CD1c-positive myeloid dendritic cell (primary cell): ENCODE data around the gene MAP2K2.

Experiments
- DNase-seq: peaks from one replicate; pipeline ENCODE4 v3.0.0-alpha.2; 2016; ENCODE audit errors: extremely low spot score

MAP2K2 gene

DNA sequence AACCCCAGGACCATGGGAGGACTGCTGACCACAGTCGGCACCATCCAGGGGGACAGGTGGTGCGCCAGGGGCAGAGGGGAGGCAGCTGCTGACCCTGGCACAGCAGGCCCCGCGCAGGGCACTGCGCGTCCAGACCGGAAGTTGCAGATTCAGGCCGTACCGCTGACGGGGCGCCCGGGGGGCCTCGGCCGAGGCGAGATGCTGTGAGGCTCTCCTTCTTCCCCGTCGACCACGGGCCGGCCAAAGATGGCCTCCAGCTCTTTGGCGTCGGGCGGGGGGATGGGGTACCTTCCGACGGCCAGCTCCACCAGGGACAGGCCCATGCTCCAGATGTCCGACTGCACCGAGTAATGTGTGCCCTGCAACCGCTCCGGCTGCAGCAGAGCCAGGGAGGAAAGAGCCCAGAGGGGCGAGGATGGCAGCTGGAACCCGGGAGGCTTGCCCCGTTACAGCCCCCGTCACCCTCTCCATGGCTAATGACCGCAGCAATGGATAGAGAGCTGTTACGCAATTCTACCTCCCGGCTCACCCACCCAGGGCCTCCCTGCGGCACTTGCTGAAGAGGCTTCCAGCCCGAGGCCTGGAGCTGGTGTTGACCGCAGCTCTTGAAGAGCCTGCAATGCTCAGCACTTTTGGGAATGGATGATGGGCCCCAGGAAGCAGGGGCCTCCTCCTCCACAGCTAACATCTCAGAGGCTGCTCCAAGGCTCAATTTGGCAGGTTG is 24.7 kb downstream of the MAP2K2 start:
- no peak for DNase-seq

DNA sequence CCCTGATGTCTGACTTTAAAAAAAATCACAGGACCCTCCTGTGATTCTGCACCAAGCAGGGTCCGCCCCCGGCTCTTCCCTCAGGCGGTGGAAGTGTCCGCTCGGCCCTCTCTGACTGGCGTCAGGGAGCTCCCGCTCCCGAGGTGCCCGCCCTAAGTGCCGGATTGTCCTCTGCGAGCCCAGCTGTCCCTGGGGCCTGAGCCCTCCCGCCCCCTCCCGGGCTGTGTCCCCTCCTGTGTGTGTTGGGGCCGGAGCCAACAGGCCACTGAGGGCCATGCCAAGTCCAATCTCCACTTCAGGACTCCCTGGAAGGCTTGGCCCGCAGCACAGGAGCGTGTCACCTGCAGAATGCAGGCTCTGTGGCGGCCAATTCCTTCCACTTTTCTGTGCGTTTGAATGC is 25.4 kb downstream of the MAP2K2 start:
- no peak for DNase-seq

DNA sequence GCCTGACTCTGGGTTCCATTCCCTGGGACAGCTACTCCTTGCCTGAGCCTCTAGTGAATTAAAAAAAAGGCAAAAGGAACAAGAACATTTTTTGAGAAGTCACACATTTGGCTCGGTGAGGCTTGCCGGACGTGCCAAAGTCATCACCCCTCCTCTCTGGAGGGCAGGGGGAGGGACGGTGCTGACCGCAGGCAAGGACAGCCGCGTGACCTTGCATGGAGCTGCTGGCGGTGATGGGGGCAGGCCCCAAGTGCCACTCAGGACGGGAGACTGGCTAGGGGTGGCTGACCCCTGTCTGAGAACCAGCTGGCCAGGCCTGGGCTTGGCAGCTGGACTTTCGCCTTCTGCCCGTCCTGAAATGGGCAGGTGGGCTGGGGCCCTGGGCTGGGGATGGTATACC is 26.4 kb downstream of the MAP2K2 start:
- no peak for DNase-seq

DNA sequence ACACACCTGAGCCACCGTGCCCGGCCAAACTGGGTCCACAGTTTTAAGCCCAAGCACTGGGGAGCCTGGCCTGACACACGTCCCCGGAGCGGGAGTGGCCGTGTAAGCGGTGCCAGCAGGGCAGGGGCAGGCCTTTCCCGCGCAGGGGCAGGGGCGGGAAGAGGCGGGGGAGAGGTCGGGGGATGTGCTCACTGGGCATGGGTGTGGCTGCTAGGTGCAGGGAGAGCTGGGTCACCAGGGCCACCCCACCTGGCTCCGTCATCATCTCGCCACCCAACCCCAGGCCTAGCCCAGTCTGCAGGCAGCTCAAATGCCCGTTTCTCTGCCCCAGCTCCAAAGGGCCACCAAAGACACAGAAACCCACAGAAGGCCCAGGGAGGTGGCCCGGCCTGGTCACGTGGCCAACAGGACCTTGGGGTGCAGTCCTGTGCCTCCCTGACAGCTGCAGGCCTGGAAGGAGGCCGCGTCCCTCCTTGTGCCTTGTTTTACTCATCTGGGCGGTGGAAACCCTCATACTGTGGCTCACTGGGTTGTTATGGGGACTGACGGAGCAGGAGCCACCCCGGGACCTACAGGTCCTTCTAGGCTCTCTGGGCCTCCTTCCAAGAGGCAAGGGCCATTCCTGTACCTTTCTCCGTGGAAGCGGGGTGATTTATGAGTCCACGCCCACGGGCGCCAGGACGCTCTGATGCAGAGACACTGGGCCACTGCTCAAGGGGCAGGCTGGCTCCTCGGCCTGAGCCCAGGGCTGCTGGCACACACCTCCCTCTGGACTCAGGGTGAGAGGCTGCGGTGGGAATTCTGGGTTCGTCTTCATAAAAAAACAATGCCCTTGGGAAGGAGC is 27.7 kb downstream of the MAP2K2 start:
- no peak for DNase-seq

DNA sequence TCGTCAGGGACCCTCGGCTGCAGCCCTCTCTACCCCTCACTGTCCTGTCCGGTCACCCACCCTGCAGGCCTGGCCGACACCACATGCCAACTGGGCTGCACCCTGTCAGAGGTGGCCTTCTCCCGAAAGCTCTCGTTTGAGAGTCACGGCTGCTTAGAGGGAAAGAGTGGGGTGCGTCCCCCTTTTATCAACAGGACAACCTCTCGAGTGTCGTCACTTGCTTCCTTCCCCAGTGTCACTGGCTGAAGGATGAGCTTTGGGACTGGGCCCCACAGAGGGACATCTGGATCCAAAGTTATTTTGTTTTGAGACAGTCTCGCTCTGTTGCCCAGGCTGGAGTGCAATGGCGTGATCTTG is 28.5 kb downstream of the MAP2K2 start:
- no peak for DNase-seq

DNA sequence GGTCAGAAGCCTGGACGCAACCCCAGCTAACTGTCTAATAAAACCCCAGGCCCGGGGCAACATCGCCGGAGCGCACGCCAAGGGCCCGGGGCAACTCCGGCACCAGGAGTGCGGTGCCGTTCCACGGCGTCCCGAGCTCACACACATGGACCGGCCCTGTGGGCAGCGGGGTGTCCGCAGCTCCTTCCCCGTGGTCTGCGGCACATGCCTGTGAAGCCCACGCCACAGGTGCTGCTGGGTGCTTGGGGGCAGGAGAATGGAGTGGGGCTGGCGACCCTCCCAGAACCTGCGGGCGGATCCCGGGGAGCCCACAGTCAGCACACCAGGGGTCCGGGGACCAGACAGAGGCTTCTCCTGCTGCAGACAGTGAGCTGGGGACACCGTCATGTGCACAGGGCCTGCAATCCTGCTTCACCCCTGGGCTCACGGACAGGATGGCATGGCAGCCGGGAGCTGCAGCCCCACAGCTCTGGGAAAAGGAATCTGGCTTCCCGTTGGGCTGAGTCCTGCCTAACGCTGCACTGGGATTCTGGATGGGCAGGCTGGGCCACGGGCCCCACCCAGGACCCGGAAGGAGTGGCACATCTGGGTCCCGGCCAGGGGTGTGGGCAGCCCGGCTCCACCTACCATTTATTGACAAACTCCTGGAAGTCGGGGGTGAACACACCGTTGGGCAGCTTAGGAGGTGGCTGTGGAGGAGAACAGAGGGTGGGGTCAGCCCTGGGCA is 29.0 kb downstream of the MAP2K2 start:
- DNase-seq: no peak

DNA sequence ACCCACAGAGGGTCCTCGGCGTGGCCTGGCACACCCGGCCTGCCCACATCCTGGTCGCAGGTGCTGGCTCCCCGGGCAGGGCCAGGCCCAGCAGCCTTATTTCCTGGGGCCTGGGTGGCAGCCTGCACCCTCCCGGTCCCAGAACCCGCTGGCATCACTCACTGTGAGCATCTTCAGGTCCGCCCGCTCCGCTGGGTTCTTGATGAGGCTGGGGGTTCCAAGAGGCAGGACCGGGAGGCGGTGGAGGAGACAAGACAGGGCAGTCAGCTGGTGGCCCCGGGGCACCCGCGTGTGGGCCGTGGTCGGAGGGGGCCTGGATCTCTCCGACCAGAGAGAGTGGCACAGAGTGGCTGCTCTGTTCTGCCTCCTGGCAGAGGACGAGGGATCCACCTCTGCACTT is 29.6 kb downstream of the MAP2K2 start:
- DNase-seq: no peak

DNA sequence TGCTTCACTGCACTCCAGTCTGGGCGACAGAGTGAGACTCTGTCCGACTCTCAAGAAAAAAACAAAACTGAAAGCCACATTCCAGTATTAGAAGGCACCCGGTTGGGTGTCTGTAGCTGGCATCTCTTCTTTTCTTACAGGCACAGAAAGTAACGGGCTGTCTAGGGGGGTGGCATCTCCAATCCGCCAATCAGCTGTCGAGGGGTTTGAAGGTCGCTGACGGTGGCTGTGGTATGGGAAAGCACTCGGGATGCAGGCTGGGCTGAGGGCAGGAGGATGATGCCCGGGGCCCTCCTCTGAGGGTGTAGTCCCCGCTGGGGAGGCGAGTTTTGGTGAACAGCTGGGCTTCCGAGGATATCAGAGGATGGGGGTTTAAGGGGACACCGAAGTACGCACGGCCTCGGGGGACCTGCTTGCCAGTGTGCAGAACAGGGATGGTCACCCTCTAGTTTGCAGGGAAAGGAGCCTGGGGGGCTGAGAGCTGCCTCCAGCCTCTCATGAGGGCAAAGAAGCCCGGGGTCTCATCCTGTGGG is 30.2 kb downstream of the MAP2K2 start:
- DNase-seq: no peak

DNA sequence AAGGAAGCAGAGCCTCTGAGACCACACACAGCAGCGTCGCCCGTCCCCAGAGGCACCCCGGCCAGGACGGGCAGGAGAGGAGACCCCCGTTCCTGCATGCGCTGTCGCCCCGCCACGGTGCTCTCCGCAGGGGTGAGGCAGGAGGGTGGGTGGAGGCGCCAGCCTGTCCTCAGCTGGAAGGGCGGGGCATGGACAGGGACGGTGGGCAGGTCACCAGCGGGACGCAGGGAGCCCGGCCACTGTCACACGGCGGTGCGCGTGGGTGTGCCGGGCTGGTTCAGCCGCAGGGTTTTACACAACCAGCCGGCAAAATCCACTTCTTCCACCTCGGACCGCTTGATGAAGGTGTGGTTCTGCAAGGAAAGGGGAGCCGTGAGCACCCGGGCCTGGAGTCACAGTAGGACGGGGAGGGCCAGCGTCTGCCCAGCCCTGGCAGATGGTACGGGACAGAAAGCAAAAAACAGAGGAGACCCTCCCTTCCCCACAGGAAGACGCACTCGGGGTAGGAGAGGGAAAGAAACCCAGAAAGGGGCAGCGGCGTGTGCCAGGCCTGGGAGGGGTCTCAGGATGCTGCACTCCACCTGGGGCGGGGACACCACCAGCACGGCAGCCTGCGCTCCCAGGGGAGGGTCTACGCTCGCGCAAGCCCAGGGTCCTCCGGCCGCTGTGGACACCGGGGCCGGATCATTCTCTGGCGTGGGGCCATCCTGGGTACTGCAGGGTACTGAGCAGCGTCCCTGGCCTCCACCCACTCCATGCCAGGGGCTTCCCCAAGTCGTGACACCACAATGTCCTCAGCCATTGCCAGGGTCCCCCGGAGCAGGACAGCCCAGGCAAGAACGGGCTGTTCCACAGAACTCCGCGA is 33.3 kb downstream of the MAP2K2 start:
- peak; percentile 44 for DNase-seq

DNA sequence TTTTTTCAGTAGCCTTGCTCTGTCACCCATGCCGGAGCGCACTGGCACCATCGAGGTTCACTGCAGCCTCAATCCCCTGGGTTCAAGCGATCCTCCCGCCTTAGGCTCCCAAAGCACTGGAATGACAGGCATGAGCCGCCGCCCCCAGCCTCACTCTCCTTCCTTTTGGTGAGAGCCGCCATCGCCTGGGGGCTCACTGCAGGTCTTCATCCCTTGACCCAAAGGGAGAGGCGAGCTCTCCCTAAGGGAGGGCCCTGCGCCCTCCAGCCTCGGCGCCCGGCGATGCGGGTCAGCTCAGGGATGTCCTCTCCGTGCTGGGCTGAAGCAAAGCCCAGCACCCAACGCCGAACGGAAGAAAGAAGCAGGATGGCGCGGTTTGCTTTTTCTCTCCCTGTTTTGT is 34.0 kb downstream of the MAP2K2 start:
- DNase-seq: no peak

DNA sequence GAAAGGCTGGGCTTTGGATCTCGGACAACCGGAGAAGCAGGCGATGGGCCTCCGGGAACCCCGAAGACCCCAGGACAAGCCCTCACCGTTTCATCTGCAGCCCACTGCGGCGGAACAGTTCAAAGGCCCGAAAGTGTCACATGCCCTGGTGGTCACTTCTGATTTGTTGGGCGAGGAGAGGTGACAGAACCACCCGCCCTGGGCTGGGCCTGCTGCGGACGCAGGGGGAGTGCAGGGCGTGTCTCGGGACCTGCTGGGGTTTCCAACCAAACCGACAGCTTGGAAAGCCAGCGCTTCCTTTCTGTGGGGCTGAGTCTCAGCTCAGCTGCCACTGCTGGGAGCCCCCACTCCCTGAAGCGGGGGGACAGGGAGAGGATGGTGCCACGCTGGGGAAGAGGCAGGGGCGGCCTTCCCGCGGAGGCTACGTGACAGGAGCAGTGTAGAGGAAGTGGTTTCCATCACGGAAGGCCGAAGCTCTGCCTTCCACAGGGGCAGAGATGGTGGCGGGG is 34.5 kb downstream of the MAP2K2 start:
- DNase-seq: peak; percentile 80

DNA sequence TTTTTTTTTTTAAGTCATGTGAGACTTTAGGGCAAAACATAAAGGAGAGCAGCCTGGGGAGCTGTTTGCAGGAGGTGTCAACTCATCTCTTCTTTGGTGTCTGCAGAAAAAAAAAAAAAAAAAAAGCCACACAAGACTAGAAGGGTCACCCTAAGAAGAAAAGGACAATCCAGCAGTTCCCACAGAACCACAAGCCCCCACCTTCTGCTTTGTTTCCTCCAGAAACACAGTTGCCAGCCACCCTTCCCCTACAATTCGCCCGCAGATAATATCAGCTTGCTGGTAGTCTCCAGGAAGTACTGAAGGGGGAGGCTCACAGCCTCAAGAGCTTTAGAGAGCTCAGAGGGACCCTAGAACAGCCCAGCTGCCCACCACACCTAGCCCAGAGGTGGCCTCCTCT is 34.9 kb downstream of the MAP2K2 start:
- DNase-seq: peak; percentile 35

DNA sequence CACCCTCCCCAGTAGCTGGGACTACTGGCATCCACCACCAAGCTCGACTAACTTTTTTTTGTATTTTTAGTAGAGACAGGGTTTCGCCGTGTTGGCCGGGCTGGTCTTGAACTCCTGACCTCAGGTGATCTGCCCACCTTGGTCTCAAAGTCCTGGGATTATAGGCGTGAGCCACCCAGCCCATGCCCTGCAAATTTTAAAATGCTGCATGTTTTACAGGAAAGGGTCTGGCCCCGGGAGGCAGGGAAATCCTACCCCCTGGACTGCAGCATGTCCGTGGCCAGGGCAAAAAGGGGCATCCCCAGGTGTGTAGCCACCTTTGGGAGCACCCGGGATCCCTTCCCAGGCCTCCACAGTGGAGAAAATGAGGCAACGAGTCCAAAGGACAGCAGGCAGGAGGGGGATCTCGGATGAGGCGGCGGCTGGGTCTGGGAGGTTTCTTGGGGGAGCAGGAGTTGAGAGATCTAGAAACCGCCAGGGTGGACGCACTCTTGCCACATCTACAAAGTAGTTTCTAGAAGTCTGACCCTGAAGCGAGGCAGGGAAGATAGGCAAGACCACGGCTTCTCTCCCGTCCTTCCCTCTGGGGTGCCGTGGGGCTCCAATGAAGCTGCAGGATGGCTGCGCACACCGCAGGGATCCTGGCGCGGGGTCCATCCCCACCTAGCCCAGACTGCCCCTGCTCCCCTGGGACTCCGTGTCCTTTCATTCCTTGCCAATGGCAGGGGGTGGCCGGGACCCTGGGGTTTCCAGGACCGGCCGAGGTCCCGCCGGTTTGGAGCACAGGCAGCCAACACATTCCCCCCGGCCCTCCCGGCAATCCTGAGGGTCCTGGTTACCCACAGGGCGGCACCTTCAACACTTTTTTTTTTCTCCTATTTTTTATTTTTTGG is 35.9 kb downstream of the MAP2K2 start:
- DNase-seq: no peak

DNA sequence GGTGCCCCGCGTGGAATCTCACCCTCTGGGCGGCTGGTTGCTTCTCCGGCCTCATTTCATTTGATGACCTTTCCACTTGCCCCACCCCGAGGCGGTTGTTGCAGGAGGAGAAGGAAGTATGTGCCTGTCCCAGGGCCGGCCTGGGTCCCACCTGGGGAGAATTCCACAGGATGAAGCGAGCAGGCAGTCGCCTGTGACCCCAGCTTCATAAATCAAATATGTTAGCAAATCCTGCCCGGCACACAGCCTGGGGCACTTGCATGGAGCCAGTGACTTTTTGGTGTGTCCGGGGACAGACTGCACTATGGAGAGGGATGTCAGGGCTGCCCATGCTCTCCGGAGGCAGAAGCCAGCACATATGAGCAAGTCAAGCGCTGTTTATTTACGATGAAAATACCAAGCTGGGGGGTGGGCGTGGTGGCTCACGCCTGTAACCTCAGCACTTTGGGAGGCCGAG is 37.5 kb downstream of the MAP2K2 start:
- no peak for DNase-seq

DNA sequence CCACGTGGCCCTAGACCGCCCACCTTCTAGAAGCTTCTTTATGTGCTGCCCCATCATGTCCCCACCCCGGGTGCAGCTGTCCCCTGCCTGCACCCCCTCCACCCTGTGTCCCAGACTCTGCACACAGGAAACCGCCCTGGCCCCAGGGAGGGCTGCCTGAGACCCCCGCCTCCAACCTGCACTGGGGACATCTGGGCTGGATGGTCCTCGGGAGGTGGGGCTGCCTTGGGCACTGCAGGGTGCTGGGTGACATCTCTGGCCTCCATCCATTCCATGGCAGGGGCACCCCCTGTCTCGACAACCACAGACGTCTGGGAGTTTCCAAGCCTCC is 39.4 kb downstream of the MAP2K2 start:
- no peak for DNase-seq

DNA sequence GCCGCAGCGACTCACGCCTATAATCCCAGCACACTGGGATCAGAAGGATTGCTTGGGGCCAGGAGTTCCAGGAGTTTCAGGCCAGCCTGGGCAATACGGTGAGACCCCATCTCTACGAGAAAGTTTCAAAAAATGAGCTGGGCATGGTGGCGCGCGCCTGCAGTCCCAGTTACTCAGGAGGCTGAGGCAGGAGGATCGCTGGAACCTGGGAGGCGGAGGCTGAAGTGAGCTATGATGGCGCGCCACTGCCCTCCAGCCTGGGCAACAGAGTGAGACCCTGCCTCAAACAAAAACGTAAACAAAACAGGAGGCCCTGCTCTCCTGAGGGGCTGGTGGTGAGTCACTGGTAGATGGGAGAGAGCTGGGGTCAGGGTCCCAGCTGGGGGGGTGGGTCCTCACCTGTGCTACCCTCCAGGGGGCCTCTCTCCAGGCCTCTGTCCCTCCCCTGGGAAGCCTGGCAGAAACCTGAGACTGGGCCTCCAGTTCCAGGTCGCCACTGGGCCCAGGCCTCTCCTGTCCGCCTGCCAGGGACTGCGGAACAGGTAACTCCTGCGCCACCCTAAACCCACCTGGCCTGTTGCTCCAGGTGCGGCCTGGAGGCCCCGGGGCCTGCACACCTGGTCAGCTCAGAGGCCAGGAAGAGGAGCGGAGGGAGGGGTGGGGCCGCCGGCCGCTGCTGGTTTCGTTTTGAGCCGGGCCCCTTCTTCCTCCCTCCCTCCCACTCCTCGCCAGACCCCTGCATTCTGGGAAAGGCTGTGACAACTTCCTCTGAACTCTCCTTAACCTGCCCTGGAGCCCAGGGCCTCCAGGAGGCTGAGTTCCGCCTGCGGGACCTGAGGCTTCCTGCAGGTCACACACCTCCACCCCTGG is 40.0 kb downstream of the MAP2K2 start:
- DNase-seq: peak; percentile 77

DNA sequence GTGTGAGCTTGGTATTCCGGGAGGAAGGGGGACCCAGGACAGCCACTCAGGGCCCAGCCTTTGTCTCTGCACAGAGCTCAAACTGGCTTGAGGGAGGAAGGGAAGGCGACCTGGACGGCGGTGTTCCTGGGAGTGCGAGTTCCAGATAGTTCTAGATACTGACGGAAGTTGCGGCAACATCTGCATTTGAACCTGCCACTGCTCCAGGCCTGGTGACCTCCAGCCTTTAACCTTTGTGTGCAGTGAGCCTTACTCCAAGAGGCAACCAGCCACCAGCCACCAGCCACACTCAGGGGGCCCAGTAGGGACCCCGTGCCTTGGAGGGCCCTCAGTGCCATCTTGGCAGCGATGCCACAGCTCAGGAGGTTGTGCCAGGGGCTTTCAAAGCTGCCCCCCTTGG is 41.8 kb downstream of the MAP2K2 start:
- peak; percentile 28 for DNase-seq

DNA sequence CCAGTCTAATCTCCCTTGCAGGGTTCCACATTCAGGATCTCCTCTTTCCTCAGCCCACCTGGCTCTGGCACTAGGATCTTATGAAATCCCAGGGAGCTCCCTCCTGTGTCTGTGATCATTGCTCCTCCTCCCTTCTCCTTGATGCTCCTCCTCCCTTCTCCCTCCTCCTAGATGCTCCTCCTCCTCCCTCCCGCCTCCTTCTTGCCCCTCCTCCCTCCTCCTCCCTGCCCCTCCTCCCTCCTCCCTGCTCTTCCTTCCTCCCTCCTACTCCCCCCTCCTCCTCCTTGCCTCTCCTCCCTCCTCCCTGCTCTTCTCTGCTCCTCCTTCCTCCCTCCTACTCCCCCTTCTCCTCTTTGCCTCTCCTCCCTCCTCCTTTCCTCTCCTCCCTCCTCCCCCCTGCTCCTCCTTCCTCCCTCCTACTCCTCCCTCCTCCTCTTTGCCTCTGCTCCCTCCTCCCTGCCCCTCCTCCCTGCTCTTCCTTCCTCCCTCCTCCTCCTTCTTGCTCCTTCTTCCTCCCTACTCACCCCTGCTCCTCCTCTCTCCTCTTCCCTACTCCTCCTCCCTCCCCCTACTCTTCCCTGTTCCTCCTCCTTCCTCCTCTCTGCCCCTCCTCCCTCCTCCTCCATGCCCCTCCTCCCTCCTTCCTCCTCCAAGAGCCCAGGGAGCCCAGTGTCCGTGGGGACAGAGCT is 42.3 kb downstream of the MAP2K2 start:
- no peak for DNase-seq

DNA sequence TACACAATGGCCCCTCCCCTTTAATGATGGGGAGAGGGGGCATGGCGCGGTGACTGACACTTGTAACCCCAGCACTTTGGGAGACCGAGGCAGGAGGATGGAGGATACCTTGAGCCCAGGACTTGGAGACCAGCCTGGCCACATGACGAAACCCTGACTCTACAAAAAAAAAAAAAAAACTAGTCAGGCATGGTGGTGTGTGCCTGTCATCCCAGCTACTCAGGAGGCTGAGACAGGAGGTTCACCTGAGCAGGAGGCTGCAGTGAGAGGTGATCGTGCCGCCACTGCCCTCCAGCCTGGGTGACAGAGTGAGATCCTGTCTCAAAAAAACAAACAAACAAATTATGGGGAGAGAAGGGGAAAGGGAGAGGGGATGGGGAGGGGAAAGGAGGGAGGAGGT is 43.4 kb downstream of the MAP2K2 start:
- DNase-seq: no peak
